ENCODE measurements around the gene IQCM.

IQCM gene

GRCh38 chr4:149630064-149630463 is 185.6 kb downstream of the IQCM start:
- TF ChIP-seq, protein P1, sequence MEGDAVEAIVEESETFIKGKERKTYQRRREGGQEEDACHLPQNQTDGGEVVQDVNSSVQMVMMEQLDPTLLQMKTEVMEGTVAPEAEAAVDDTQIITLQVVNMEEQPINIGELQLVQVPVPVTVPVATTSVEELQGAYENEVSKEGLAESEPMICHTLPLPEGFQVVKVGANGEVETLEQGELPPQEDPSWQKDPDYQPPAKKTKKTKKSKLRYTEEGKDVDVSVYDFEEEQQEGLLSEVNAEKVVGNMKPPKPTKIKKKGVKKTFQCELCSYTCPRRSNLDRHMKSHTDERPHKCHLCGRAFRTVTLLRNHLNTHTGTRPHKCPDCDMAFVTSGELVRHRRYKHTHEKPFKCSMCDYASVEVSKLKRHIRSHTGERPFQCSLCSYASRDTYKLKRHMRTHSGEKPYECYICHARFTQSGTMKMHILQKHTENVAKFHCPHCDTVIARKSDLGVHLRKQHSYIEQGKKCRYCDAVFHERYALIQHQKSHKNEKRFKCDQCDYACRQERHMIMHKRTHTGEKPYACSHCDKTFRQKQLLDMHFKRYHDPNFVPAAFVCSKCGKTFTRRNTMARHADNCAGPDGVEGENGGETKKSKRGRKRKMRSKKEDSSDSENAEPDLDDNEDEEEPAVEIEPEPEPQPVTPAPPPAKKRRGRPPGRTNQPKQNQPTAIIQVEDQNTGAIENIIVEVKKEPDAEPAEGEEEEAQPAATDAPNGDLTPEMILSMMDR (IDR thresholded peaks at IDR 0.05; ENCODE audit: control extremely low read depth, extremely low read depth, low read depth, missing control alignments): no peak
- CTCF ChIA-PET: no interaction called here
- DNase-seq (ENCODE audit: extremely low spot score): no peak
- POLR2A ChIA-PET: no interaction called here

GRCh38 chr4:149605601-149606378 is 209.9 kb downstream of the IQCM start:
- ChIA-PET CTCF (no interaction called here), POLR2A (no interaction called here)
- TF ChIP-seq, protein P1 (IDR thresholded peaks at IDR 0.05; ENCODE audit: control extremely low read depth, extremely low read depth, low read depth, missing control alignments): no peak
- DNase-seq (ENCODE audit: extremely low spot score): no peak

GRCh38 chr4:149604827-149605226 is 210.8 kb downstream of the IQCM start:
- CTCF ChIA-PET: interaction anchor here (1.1 to 1.5 kb wide), 2 partner anchors 10 to 19 kb away, joined by 3 to 8 read pairs; no protein-coding TSS in a partner anchor
- POLR2A ChIA-PET: no interaction called here
- DNase-seq (ENCODE audit: extremely low spot score): no peak
- TF ChIP-seq, protein P1 (IDR thresholded peaks at IDR 0.05; ENCODE audit: control extremely low read depth, extremely low read depth, low read depth, missing control alignments): no peak

DNA sequence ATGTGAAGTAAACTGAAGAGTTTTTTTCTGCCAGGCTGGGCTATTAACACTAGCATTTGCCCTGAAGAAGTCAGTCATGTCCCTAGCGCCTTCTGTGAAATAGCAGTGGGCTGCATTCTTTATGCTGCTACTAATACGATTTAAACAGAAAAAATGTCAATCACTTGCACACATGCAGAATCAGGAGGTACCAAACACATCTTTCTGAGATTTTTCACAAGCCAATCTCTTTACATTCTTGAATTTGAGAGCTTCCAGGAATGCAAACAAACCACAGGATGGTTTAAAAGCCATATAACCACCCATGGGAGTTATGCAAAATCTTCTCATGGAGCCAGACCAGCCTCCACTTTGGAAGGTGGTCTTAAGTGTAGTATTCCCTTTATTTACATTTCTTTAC is 220.1 kb downstream of the IQCM start:
- ChIA-PET POLR2A (no interaction called here), CTCF (interaction anchor here (1.5 kb wide), 1 partner anchor 19 kb away, joined by 3 read pairs; no protein-coding TSS in a partner anchor)
- no peak for DNase-seq (ENCODE audit: extremely low spot score)
- TF ChIP-seq, protein P1 (IDR thresholded peaks at IDR 0.05; ENCODE audit: control extremely low read depth, extremely low read depth, low read depth, missing control alignments): no peak

- DNase-seq (ENCODE audit: extremely low spot score): no peak
- ChIA-PET CTCF (no interaction called here), POLR2A (no interaction called here)
- TF ChIP-seq, protein P1 (IDR thresholded peaks at IDR 0.05; ENCODE audit: control extremely low read depth, extremely low read depth, low read depth, missing control alignments): no peak
These were observed 225.8 kb downstream of the IQCM start for GRCh38 chr4:149589826-149590225.

GRCh38 chr4:149584722-149585121 is 230.9 kb downstream of the IQCM start:
- no peak for DNase-seq (ENCODE audit: extremely low spot score)
- POLR2A ChIA-PET: no interaction called here
- TF ChIP-seq, protein P1 (IDR thresholded peaks at IDR 0.05; ENCODE audit: control extremely low read depth, extremely low read depth, low read depth, missing control alignments): no peak
- CTCF ChIA-PET: no interaction called here

Data from GM10248 (cell line).